D721Med (cell line): ENCODE data around the gene EEF1AKMT4.

Source experiments
- DNase-seq: peaks from one replicate; pipeline ENCODE4 v3.0.0; 2011; ENCODE audit warnings: low spot score; ENCODE audit not compliant: insufficient read length
- FAIRE-seq: peaks from 2 replicates; lab custom pipeline; 2011; peaks lifted over from hg19 to GRCh38; lab: Jason Lieb, UNC
- CTCF ChIP-seq: IDR thresholded peaks from 2 replicates; pipeline ENCODE4 v1.5.1; 2012; ENCODE audit warnings: mild to moderate bottlenecking, control low read depth; ENCODE audit not compliant: insufficient read depth; ENCODE audit errors: missing control alignments

EEF1AKMT4 gene

DNA sequence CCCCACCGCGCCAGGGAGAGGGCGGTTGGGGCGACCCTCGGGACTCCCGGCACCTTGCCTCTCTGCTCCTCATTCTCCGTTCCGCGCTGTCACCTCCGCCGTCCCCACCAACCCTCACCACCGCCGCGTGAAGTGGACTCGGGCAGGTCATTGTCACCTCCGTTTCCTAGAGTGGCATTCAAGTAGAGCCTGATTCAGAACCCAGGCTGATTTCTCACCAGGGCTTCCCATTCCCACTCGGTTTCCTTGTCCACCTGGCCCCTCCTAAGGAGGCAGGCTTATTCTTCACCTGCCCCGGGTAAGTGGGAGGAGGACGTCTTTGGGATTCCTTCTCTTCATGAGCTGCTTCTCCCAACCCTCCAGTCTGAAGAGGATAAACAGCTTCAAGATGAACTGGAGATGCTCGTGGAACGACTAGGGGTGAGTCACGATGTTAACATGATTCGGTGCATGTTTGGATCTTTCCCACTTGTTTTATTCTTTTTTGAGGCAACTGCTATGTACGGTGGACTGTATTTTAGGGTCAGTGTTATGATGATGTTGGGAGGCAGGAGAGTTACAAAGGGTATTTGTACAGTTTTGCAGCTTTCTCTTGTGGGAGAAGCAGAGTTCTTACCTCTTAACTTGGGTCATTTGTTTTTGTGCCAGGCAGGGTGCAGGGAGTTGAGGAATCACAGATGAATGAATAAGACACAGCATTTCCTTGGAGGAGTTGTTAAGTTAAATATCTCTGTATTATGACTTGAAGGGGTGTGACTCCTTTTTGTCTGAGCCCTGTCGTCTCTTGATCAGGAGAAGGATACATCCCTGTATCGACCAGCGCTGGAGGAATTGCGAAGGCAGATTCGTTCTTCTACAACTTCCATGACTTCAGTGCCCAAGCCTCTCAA is 50.3 kb downstream of the EEF1AKMT4 start:
- no peak for FAIRE-seq
- TF ChIP-seq CTCF: no peak
- no peak for DNase-seq

- DNase-seq (no peak), FAIRE-seq (no peak)
- no peak for TF ChIP-seq CTCF
These were observed 50.9 kb downstream of the EEF1AKMT4 start for GRCh38 chr3:184300378-184300720.

GRCh38 chr3:184305577-184305976 is 56.1 kb downstream of the EEF1AKMT4 start:
- TF ChIP-seq CTCF: peak; percentile 25
- FAIRE-seq (no peak), DNase-seq (no peak)

- no peak for TF ChIP-seq CTCF
- DNase-seq: no peak
- no peak for FAIRE-seq
These were observed 57.0 kb downstream of the EEF1AKMT4 start for GRCh38 chr3:184306341-184306972.

DNA sequence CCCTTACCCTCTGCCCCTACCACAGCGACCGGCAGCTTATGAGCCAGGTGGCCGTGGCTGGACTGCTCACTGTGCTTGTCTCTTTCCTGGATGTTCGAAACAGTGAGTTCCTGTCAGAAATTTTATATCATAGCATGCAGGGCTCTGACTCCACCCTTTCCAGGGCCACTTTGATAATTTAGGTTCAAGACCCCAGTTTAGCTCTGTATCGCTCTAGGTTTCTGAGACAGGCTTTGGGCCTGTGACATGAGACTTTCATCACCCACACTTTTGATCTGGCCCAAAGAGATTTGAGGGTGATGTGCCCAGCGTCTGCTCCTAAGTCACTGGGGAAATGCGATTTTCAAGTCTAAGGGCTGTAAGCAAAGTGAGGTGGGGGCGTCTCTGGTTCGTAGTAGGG is 58.4 kb downstream of the EEF1AKMT4 start:
- FAIRE-seq: no peak
- no peak for TF ChIP-seq CTCF
- no peak for DNase-seq
